Panc1 (cell line): ENCODE measurements around the gene SMAD7. TPM values are rescaled to one million over a fixed set of nuclear protein-coding genes. Genes with fewer than 3 reads are reported as not detected.

ENCODE experiments used
- ATAC-seq: fragments of 200-7000 bp; cut with Tn5 transposase; 2 replicates; pipeline ENCODE4 v1.9.1; 2020; ENCODE audit warnings: mild to moderate bottlenecking, moderate library complexity
- BruUV-seq: library from RNA; stranded (reverse); fragments of 400-500 nt; replicated peaks from 2 replicates; lab custom pipeline; 2021; lab: Mats Ljungman, UMichigan
- CTCF ChIA-PET: fragments of 300-600 bp; sonication (Branson Sonifier 250); formaldehyde crosslinking; loops from one replicate; lab custom pipeline; 2022; ENCODE audit warnings: antibody characterized with exemption; lab: Charles Lee
- POLR2A ChIA-PET: fragments of 300-600 bp; sonication (Branson Sonifier 250); formaldehyde crosslinking; loops from one replicate; lab custom pipeline; 2022; ENCODE audit warnings: antibody characterized with exemption; lab: Charles Lee
- DNase-seq: peaks from one replicate; pipeline ENCODE4 v3.0.0-alpha.2; 2010; ENCODE audit warnings: low read depth, low spot score
- H3K27ac ChIP-seq: 2 replicates; pipeline ENCODE4 v1.5.1; 2011; ENCODE audit warnings: mild to moderate bottlenecking, low read length, inconsistent platforms
- H3K27me3 ChIP-seq: fragments of 200-500 bp; sonication (Bioruptor generic); 2 replicates; pipeline ENCODE4 v1.6.0; 2014; ENCODE audit warnings: low read length, inconsistent platforms; ENCODE audit not compliant: control insufficient read depth, insufficient read depth
- H3K36me3 ChIP-seq: fragments of 200-500 bp; sonication (Bioruptor generic); 2 replicates; pipeline ENCODE4 v1.5.1; 2014; ENCODE audit warnings: inconsistent platforms, mild to moderate bottlenecking, low read length, moderate library complexity; ENCODE audit not compliant: control insufficient read depth, insufficient read depth
- H3K4me1 ChIP-seq: 2 replicates; pipeline ENCODE4 v1.5.1; 2011; ENCODE audit warnings: inconsistent platforms, mild to moderate bottlenecking, low read length, moderate library complexity; ENCODE audit not compliant: control insufficient read depth, insufficient read depth
- H3K4me3 ChIP-seq, 2 experiments: 2 replicates each; pipeline ENCODE4 v1.5.1; 2011 to 2012; ENCODE audit warnings: low read depth in 2 of 2, low read length in 2 of 2, mild to moderate bottlenecking in 2 of 2, inconsistent platforms in 1 of 2, moderate library complexity in 1 of 2
- H3K9me3 ChIP-seq: fragments of 200-500 bp; sonication (Bioruptor generic); 2 replicates; pipeline ENCODE4 v1.5.1; 2014; ENCODE audit warnings: low read depth, mild to moderate bottlenecking, inconsistent platforms, low read length, moderate library complexity; ENCODE audit not compliant: control insufficient read depth, insufficient read depth
- POLR2AphosphoS5 ChIP-seq: IDR thresholded peaks from 2 replicates; pipeline ENCODE4 v1.6.1; 2012; ENCODE audit warnings: mild to moderate bottlenecking, low read depth, low read length, moderate library complexity
- SIN3A ChIP-seq: IDR thresholded peaks from 2 replicates; pipeline ENCODE4 v1.6.1; 2012; ENCODE audit warnings: low read depth, mild to moderate bottlenecking, low read length, moderate library complexity, borderline replicate concordance; ENCODE audit not compliant: insufficient read depth
- TCF7L2 ChIP-seq: IDR thresholded peaks from 2 replicates; pipeline ENCODE4 v1.6.1; 2011; ENCODE audit warnings: mild to moderate bottlenecking, low read depth, low read length, inconsistent platforms
- in situ Hi-C: cut with HindIII; loops from 2 replicates; pipeline ENCODE4 v1.10.0; 2016; ENCODE audit warnings: low sequenced_read_pairs, low pct_unique_long_range_greater_than_20kb
- intact Hi-C: fragments of 100-400 bp; cut with micrococcal nuclease; formaldehyde crosslinking; loops from one replicate; pipeline ENCODE4 v1.10.0; 2022; ENCODE audit not compliant: unreplicated experiment
- total RNA-seq: library from RNA; stranded (reverse); gene quantifications from one replicate; pipeline ENCODE4 v1.2.1, GENCODE V29; 2021; ENCODE audit not compliant: unreplicated experiment
- TF ChIP-seq, protein P1 (sequence below), 2 experiments: IDR thresholded peaks; 2 replicates each; pipeline ENCODE4 v1.6.1; 2011 to 2012; ENCODE audit warnings: low read depth in 2 of 2, control low read depth in 1 of 2, low read length in 1 of 2, mild to moderate bottlenecking in 1 of 2, moderate library complexity in 1 of 2; ENCODE audit not compliant: insufficient read depth in 1 of 2
- TF ChIP-seq, protein P2 (sequence below): fragments of 450-650 bp; IDR thresholded peaks from 2 replicates; pipeline ENCODE4 v1.5.1; 2017; ENCODE audit warnings: mild to moderate bottlenecking

Gene SMAD7
- total RNA-seq, 1 experiment from 2014 or later, result 21.3 TPM

DNA sequence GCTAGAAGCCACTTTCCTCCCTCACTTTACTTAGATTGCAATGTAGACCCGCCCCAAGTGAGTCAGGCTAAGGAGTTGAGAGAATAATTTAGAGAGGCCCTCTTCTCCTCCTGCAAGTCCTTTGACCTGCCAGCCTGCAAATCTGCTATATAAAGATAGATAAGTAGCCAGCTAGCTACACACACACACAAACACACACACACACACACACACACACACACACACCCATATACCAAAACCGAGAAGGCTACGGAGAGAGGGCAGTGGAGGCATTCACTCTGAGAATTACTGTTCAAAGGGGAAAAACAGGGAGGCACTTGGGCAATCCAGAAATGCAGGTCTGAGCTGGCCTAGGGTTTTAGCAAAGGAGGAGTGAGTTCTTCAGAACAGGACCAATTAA is 23.0 kb upstream of the SMAD7 start:
- H3K9me3 ChIP-seq, result no peaks in the 10 kb centered on the region
- POLR2A ChIA-PET, result no interaction called here
- CTCF ChIA-PET, result no interaction called here
- no peaks in the 10 kb centered on the region; the same call in none of the 2 replicates for H3K4me1 ChIP-seq
- in situ Hi-C loops (no loop called here), intact Hi-C loops (no loop called here)
- DNase-seq (no peak), ATAC-seq (no peak)
- H3K27me3 ChIP-seq, result no peaks in the 10 kb centered on the region
- TF ChIP-seq, protein P1, sequence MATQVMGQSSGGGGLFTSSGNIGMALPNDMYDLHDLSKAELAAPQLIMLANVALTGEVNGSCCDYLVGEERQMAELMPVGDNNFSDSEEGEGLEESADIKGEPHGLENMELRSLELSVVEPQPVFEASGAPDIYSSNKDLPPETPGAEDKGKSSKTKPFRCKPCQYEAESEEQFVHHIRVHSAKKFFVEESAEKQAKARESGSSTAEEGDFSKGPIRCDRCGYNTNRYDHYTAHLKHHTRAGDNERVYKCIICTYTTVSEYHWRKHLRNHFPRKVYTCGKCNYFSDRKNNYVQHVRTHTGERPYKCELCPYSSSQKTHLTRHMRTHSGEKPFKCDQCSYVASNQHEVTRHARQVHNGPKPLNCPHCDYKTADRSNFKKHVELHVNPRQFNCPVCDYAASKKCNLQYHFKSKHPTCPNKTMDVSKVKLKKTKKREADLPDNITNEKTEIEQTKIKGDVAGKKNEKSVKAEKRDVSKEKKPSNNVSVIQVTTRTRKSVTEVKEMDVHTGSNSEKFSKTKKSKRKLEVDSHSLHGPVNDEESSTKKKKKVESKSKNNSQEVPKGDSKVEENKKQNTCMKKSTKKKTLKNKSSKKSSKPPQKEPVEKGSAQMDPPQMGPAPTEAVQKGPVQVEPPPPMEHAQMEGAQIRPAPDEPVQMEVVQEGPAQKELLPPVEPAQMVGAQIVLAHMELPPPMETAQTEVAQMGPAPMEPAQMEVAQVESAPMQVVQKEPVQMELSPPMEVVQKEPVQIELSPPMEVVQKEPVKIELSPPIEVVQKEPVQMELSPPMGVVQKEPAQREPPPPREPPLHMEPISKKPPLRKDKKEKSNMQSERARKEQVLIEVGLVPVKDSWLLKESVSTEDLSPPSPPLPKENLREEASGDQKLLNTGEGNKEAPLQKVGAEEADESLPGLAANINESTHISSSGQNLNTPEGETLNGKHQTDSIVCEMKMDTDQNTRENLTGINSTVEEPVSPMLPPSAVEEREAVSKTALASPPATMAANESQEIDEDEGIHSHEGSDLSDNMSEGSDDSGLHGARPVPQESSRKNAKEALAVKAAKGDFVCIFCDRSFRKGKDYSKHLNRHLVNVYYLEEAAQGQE (IDR thresholded peaks at IDR 0.05; ENCODE audit: insufficient read depth in 1 of 2, low read depth in 2 of 2, low read length in 1 of 2), result no peak
- TF ChIP-seq SIN3A (no peak), TCF7L2 (no peak), POLR2AphosphoS5 (no peak)
- TF ChIP-seq, protein P2, sequence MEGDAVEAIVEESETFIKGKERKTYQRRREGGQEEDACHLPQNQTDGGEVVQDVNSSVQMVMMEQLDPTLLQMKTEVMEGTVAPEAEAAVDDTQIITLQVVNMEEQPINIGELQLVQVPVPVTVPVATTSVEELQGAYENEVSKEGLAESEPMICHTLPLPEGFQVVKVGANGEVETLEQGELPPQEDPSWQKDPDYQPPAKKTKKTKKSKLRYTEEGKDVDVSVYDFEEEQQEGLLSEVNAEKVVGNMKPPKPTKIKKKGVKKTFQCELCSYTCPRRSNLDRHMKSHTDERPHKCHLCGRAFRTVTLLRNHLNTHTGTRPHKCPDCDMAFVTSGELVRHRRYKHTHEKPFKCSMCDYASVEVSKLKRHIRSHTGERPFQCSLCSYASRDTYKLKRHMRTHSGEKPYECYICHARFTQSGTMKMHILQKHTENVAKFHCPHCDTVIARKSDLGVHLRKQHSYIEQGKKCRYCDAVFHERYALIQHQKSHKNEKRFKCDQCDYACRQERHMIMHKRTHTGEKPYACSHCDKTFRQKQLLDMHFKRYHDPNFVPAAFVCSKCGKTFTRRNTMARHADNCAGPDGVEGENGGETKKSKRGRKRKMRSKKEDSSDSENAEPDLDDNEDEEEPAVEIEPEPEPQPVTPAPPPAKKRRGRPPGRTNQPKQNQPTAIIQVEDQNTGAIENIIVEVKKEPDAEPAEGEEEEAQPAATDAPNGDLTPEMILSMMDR, result no peak
- H3K4me3 ChIP-seq, result no peak overlapping the region
- H3K36me3 ChIP-seq, result no peaks in the 10 kb centered on the region
- no peak overlapping the region for H3K27ac ChIP-seq
- no TSS peak for BruUV-seq

DNA sequence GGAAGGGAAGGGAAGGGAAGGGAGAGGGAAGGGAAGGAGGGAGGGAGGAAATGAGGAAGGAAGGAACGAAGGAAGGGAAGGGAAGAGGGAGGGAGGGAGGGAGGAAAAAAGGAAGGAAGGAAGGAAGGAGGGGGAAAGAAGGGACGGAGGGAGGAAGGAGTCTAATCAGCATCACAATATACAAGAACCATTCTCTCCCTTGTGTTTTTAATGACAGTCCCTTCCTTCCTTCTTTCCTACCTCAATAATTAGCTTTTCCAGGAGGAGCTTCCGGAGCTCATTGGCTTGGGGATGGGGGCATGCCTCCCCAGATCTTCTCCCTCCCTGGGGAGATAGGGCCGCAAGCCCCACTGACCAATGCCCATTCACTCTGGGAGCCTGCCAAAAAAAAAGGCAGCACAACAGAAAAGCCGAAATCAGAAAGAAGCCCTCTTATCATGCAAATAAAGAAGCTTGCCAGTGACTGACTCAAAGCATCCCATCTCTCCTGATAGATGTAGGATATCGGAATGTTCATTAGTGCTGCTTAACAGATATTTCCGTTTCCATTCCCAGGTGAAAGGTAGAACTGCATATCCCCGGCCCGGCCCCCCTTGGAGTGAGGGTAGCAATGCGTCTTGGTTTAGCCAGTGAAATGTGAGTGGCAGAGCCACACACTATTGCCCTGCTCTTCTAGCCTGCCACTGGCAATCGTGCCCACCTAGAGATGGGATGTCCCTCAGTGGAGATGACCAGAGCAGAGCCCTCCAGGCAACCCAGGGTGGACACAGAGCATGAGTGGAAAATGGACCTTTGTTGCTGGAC is 17.8 kb upstream of the SMAD7 start:
- Histone ChIP-seq H3K4me3 (no peak overlapping the region), H3K9me3 (no peaks in the 10 kb centered on the region), H3K4me1 (no peaks in the 10 kb centered on the region), H3K27ac (no peak overlapping the region), H3K27me3 (no peaks in the 10 kb centered on the region), H3K36me3 (no peaks in the 10 kb centered on the region)
- TF ChIP-seq SIN3A, result no peak
- TF ChIP-seq, protein P1 (IDR thresholded peaks at IDR 0.05; ENCODE audit: insufficient read depth in 1 of 2, low read depth in 2 of 2, low read length in 1 of 2), result no peak
- no peak for TF ChIP-seq TCF7L2
- TF ChIP-seq, protein P2, result no peak
- TF ChIP-seq POLR2AphosphoS5, result no peak
- DNase-seq, result no peak
- CTCF ChIA-PET, result no interaction called here
- intact Hi-C loops, result no loop called here
- ATAC-seq, result no peak
- POLR2A ChIA-PET, result no interaction called here
- no TSS peak for BruUV-seq
- in situ Hi-C loops, result no loop called here
